Gastroesophageal sphincter (tissue), 4 donors: ENCODE data around the gene HIP1. TPM values are rescaled to one million over a fixed set of nuclear protein-coding genes. Genes with fewer than 3 reads are reported as not detected.

ENCODE experiments used
- ATAC-seq: fragments of 150-250 bp; one replicate; pipeline ENCODE4 v1.9.1; 2016; ENCODE audit warnings: mild to moderate bottlenecking, moderate library complexity
- H3K27ac ChIP-seq, 4 donors: fragments of 200-600 bp; sonication (generic) in 3 of 4; 1 replicate in 3 of 4; 2 replicates in 1 of 4; pipeline ENCODE4 v1.5.1; 2016 to 2019
- H3K27me3 ChIP-seq: fragments of 200-600 bp; sonication (generic); one replicate; pipeline ENCODE4 v1.5.1; 2019
- H3K36me3 ChIP-seq, 2 donors: fragments of 200-600 bp; sonication (generic); one replicate each; pipeline ENCODE4 v1.5.1; 2019; ENCODE audit warnings: control low read depth in 1 of 2
- H3K4me1 ChIP-seq, 3 donors: fragments of 200-600 bp; sonication (generic); 1 replicate in 2 of 3; 2 replicates in 1 of 3; pipeline ENCODE4 v1.5.1; 2016 to 2019; ENCODE audit warnings: control low read depth in 2 of 3
- H3K4me3 ChIP-seq, 2 donors: fragments of 200-600 bp; sonication (generic); one replicate each; pipeline ENCODE4 v1.5.1; 2019; ENCODE audit warnings: mild to moderate bottlenecking in 1 of 2, moderate library complexity in 1 of 2
- H3K9me3 ChIP-seq, 3 donors: fragments of 200-600 bp; sonication (generic); one replicate each; pipeline ENCODE4 v1.5.1; 2017 to 2019; ENCODE audit warnings: control low read depth in 2 of 3
- CTCF ChIP-seq, 4 experiments: fragments of 200-600 bp in 2 of 4; fragments of 450-650 bp in 2 of 4; sonication (generic) in 1 of 4; IDR thresholded peaks; one replicate each; pipeline ENCODE4 v1.5.1; 2017 to 2019; ENCODE audit warnings: antibody characterized with exemption in 4 of 4, mild to moderate bottlenecking in 2 of 4, moderate library complexity in 2 of 4
- EP300 ChIP-seq: sonication (generic); formaldehyde crosslinking; IDR thresholded peaks from one replicate; pipeline ENCODE4 v1.6.1; 2017; ENCODE audit warnings: antibody characterized with exemption, mild to moderate bottlenecking
- POLR2A ChIP-seq, 2 donors: fragments of 450-650 bp; IDR thresholded peaks; one replicate each; pipeline ENCODE4 v1.6.1; 2017; ENCODE audit warnings: antibody characterized with exemption in 2 of 2, mild to moderate bottlenecking in 2 of 2, moderate library complexity in 1 of 2
- POLR2AphosphoS5 ChIP-seq: sonication (generic); formaldehyde crosslinking; IDR thresholded peaks from one replicate; pipeline ENCODE4 v1.6.1; 2017; ENCODE audit warnings: antibody characterized with exemption
- WGBS, 2 donors: methylation state at CpG; one replicate each; pipeline ENCODE4 v1.1.5; 2018; ENCODE audit warnings: low coverage in 1 of 2; 5-methylcytosine and 5-hydroxymethylcytosine counted together
- total RNA-seq, 4 donors: library from RNA; depleted of rRNA; stranded (reverse); fragments of >200 nt; gene quantifications; one replicate each; pipeline ENCODE4 v1.1.0, GENCODE V29; 2016

Gene HIP1
- total RNA-seq, 4 donors from 2014 or later = 12.3 to 32.6 (median 22.6) TPM

- Histone ChIP-seq H3K9me3 (peaks cover 0 to 1% (median 0%) of the 10 kb centered on the region in 3 donors), H3K27ac (no peak overlapping the region), H3K4me1 (peaks cover 0 to 29% (median 0%) of the 10 kb centered on the region in 3 donors), H3K36me3 (no peaks in the 10 kb centered on the region), H3K27me3 (no peaks in the 10 kb centered on the region), H3K4me3 (no peak overlapping the region)
- 92% methylated on average over 4 of the region's 4 CpGs for WGBS, 2 donors
- ATAC-seq = no peak
- no peak for TF ChIP-seq EP300
Measured at GRCh38 chr7:75669579-75669978, 69.2 kb downstream of the HIP1 start.

- Histone ChIP-seq H3K36me3 (no peaks in the 10 kb centered on the region), H3K9me3 (no peaks in the 10 kb centered on the region), H3K4me1 (peaks cover 0 to 29% (median 0%) of the 10 kb centered on the region in 3 donors), H3K27ac (no peak overlapping the region), H3K27me3 (no peaks in the 10 kb centered on the region), H3K4me3 (no peak overlapping the region)
- TF ChIP-seq POLR2A (IDR thresholded peaks at IDR 0.05) (no peak), POLR2AphosphoS5 (no peak), EP300 (no peak), CTCF (IDR thresholded peaks at IDR 0.05) (no peak)
- 49 to 61% methylated on average over 4 of the region's 4 CpGs for WGBS, 2 donors
- ATAC-seq = no peak
Measured at GRCh38 chr7:75667938-75668337, 70.8 kb downstream of the HIP1 start.

- no peak for TF ChIP-seq EP300
- TF ChIP-seq POLR2AphosphoS5 = no peak
- TF ChIP-seq POLR2A (IDR thresholded peaks at IDR 0.05) = no peak
- TF ChIP-seq CTCF (IDR thresholded peaks at IDR 0.05) = no peak
- Histone ChIP-seq H3K36me3 (no peaks in the 10 kb centered on the region), H3K27me3 (no peaks in the 10 kb centered on the region), H3K4me1 (peaks cover 0 to 18% (median 0%) of the 10 kb centered on the region in 3 donors), H3K27ac (no peak overlapping the region), H3K9me3 (no peaks in the 10 kb centered on the region), H3K4me3 (no peak overlapping the region)
- WGBS, 2 donors = 76% methylated on average over 4 to 5 of the region's 8 CpGs
- ATAC-seq = no peak
Measured at GRCh38 chr7:75663302-75663907, 75.3 kb downstream of the HIP1 start.

GRCh38 chr7:75662579-75663301 is 76.0 kb downstream of the HIP1 start:
- Histone ChIP-seq H3K36me3 (no peaks in the 10 kb centered on the region), H3K9me3 (no peaks in the 10 kb centered on the region), H3K4me1 (peaks cover 0 to 13% (median 0%) of the 10 kb centered on the region in 3 donors), H3K27me3 (no peaks in the 10 kb centered on the region), H3K27ac (no peak overlapping the region), H3K4me3 (no peak overlapping the region)
- TF ChIP-seq CTCF (IDR thresholded peaks at IDR 0.05) = no peak
- no peak for TF ChIP-seq POLR2AphosphoS5
- no peak for TF ChIP-seq EP300
- no peak for TF ChIP-seq POLR2A (IDR thresholded peaks at IDR 0.05)
- no peak for ATAC-seq
- WGBS, 2 donors = 69 to 71% methylated on average over 8 to 12 of the region's 12 CpGs

- ATAC-seq = no peak
- Histone ChIP-seq H3K4me3 (no peak overlapping the region), H3K27ac (no peak overlapping the region), H3K9me3 (no peaks in the 10 kb centered on the region), H3K36me3 (no peaks in the 10 kb centered on the region), H3K4me1 (no peaks in the 10 kb centered on the region), H3K27me3 (no peaks in the 10 kb centered on the region)
- 32 to 67% methylated on average over 5 to 11 of the region's 13 CpGs for WGBS, 2 donors
- TF ChIP-seq EP300 (no peak), POLR2AphosphoS5 (no peak), CTCF (IDR thresholded peaks at IDR 0.05) (no peak), POLR2A (IDR thresholded peaks at IDR 0.05) (no peak)
Measured at GRCh38 chr7:75660566-75661215, 78.0 kb downstream of the HIP1 start.
